ENCODE results near the gene CDK5. TPM values are rescaled to one million over a fixed set of nuclear protein-coding genes. Genes with fewer than 3 reads are reported as not detected.
A peak's percentile ranks its signal among the peaks of the same experiment; 100 is the strongest.

Gene CDK5
- total RNA-seq, 1 donor from 2014 or later = 27.0 TPM

GRCh38 chr7:151080522-151081169, 22.9 kb upstream of the CDK5 start, which contains the start of gene FASTK:
Gene FASTK (minus strand): TSS chr7:151080809. CDS start chr7:151080766, 43 bp downstream.
- no peak for DNase-seq (ENCODE audit: low read depth)
- no peaks in the 10 kb centered on the region for H3K27me3 ChIP-seq (ENCODE audit: control insufficient read depth, insufficient read depth, low read length)
- peak within 1 kb of the TSS; percentile 84 for H3K4me3 ChIP-seq (ENCODE audit: low read depth, low read length)
- H3K36me3 ChIP-seq (ENCODE audit: control insufficient read depth, insufficient read depth, low read length) = peaks cover 1% of the 10 kb centered on the region
- no peak for TF ChIP-seq CTCF (IDR thresholded peaks at IDR 0.05; ENCODE audit: insufficient read depth, low read length, poor library complexity, severe bottlenecking)

GRCh38 chr7:151080067-151080521, 22.4 kb upstream of the CDK5 start:
- H3K4me3 ChIP-seq (ENCODE audit: low read depth, low read length) = peak overlapping the region; percentile 84
- H3K27me3 ChIP-seq (ENCODE audit: control insufficient read depth, insufficient read depth, low read length) = no peaks in the 10 kb centered on the region
- H3K36me3 ChIP-seq (ENCODE audit: control insufficient read depth, insufficient read depth, low read length) = peaks cover 2% of the 10 kb centered on the region
- no peak for TF ChIP-seq CTCF (IDR thresholded peaks at IDR 0.05; ENCODE audit: insufficient read depth, low read length, poor library complexity, severe bottlenecking)
- no peak for DNase-seq (ENCODE audit: low read depth)

- TF ChIP-seq CTCF (IDR thresholded peaks at IDR 0.05; ENCODE audit: insufficient read depth, low read length, poor library complexity, severe bottlenecking) = no peak
- Histone ChIP-seq H3K27me3 (ENCODE audit: control insufficient read depth, insufficient read depth, low read length) (no peaks in the 10 kb centered on the region), H3K4me3 (ENCODE audit: low read depth, low read length) (peak overlapping the region; percentile 84), H3K36me3 (ENCODE audit: control insufficient read depth, insufficient read depth, low read length) (peaks cover 2% of the 10 kb centered on the region)
- no peak for DNase-seq (ENCODE audit: low read depth)
Observed at GRCh38 chr7:151079199-151079910, 21.7 kb upstream of the CDK5 start.

GRCh38 chr7:151078233-151079040, 20.7 kb upstream of the CDK5 start:
- Histone ChIP-seq H3K27me3 (ENCODE audit: control insufficient read depth, insufficient read depth, low read length) (no peaks in the 10 kb centered on the region), H3K4me3 (ENCODE audit: low read depth, low read length) (no peak overlapping the region), H3K36me3 (ENCODE audit: control insufficient read depth, insufficient read depth, low read length) (peaks cover 2% of the 10 kb centered on the region)
- no peak for DNase-seq (ENCODE audit: low read depth)
- no peak for TF ChIP-seq CTCF (IDR thresholded peaks at IDR 0.05; ENCODE audit: insufficient read depth, low read length, poor library complexity, severe bottlenecking)

- Histone ChIP-seq H3K36me3 (ENCODE audit: control insufficient read depth, insufficient read depth, low read length) (peaks cover 2% of the 10 kb centered on the region), H3K27me3 (ENCODE audit: control insufficient read depth, insufficient read depth, low read length) (no peaks in the 10 kb centered on the region), H3K4me3 (ENCODE audit: low read depth, low read length) (no peak overlapping the region)
- no peak for TF ChIP-seq CTCF (IDR thresholded peaks at IDR 0.05; ENCODE audit: insufficient read depth, low read length, poor library complexity, severe bottlenecking)
- DNase-seq (ENCODE audit: low read depth) = no peak
Observed at GRCh38 chr7:151077705-151078232, 20.1 kb upstream of the CDK5 start.
